Stimulated activated CD4-positive, alpha-beta T cell treated with anti-CD3 and anti-CD28 coated beads, Interleukin-4, amount 100 ng/mL, for 24 hours (primary cell): ENCODE data around the gene LRRC23.
"Not testable (repeated sequence)": the region's sequence is repeated elsewhere in the genome, so short reads cannot be mapped to it uniquely, and the experiment has no call there.

Experiments
- DNase-seq: peaks from one replicate; pipeline ENCODE4 v3.0.0-alpha.2; 2020

Gene LRRC23

DNA sequence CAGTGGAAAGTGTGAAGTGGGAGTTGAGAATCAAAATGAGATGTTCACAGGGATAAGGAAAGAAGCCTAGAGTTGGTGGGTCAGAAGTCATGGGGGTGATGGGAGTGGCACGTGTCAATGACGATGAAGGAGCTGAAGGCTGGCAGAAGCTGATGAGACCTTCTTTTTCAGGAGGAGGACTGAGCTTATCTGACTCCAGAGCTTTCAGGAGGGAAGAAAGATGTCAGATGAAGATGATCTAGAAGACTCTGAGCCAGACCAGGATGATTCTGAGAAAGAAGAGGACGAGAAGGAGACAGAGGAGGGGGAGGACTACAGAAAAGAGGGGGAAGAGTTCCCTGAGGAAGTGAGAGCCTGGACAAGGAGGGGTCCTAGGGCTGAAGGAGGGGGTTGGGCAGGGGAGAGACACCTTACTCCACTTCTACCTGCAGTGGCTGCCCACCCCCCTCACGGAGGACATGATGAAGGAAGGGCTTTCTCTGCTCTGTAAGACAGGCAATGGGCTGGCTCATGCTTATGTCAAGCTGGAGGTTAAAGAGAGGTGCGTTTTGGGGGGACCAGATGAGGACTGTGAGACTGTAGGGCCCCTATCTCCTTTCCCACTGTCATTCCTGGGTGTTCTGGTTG is 905 bp downstream of the LRRC23 start:
- no peak for DNase-seq

DNA sequence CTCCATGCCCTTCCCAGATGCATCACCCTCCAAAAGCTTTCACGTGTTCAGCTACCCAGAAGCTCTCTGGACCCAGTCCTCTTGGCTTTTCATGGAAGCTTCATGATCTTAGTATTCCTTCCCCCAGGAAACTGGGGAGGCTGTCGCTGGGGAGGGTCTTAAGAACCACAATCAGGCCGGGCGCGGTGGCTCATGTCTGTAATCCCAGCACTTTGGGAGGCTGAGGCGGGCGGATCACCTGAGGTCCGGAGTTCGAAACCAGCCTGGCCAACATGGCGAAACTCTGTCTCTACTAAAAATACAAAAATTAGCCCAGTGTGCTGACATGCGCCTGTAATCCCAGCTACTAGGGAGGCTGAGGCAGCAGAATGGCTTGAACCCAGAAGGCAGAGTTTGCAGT is 3.5 kb downstream of the LRRC23 start:
- not testable (repeated sequence) for DNase-seq

DNA sequence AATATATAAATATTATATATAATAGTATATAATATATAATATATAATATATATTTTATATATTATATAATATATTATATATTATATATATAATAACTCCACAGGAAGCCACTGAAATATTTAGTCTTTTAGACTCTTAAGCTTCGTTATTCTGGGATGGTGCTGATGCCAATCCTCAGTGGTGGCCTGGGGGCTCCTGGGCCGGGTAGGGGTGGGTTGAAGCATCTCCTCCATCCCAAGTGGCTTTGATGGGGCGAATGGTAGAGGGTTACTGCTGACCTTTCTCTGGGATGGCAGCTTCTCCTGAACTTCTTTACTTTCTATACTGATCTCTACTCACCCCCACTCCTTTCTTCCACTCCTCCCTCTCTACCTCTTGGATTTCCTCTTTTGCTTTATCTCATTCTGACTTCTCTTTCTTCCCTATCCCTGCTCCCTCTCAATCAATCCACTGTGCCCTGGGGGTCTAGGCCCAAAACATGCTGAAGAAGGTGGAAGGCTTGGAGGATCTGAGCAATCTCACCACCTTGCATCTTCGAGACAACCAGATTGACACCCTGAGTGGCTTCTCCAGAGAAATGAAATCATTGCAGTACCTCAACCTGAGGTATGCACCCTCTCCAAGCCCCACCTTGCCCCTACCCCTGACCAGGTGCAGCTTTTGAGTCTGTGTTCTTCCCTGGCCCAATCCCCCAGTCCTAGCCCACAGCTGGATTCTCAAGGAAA is 5.0 kb downstream of the LRRC23 start:
- DNase-seq, result no peak

DNA sequence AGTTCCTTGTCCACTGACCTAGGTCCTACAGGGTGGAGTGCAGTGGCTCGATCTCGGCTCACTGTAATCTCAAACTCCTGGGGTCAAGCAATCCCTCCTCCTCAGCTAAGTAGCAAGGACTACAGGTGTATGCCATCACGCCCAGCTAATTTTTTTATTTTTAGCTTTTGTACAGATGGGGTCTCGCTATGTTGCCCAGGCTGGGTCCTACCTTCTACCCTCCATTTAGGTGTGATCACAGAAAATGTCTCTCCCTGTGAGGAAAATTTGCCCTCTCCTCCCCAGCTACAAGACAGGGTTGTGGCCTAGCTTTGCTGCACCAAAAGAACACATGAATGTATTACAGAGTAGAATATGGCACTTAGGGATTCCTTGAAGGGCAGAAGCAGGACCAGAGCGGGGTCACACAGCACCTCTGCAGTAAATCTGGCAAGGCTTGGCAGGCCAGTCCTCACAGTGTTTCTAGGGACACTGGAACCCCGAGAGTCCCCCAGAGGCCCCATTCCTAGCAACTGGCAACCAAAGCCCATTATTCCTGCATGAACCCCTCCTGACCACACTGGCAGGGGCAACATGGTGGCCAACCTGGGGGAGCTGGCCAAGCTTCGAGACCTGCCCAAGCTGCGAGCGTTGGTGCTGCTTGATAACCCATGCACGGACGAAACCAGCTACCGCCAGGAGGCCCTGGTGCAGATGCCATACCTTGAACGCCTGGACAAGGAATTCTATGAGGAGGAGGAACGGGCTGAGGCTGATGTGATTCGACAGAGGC is 7.7 kb downstream of the LRRC23 start:
- no peak for DNase-seq

DNA sequence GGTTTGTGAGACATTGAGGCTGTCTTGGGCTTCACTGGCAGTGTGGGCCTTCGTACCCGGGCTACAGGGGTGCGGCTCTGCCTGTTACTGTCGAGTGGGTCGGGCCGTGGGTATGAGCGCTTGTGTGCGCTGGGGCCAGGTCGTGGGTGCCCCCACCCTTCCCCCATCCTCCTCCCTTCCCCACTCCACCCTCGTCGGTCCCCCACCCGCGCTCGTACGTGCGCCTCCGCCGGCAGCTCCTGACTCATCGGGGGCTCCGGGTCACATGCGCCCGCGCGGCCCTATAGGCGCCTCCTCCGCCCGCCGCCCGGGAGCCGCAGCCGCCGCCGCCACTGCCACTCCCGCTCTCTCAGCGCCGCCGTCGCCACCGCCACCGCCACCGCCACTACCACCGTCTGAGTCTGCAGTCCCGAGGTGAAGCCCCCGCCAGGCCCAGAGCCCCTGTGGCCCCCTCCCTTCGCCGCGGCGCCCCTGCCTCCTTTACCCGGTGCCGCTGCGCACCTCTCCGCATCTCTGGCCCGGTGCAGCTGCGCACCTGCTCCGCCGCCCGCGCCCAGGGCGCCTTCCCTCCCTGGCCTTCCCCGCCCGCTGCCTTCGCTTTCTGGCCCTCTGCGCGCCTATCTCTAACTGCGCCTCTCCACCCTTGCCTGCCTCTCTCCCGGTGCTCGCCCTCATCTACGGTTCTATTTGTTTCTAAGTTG is 9.8 kb downstream of the LRRC23 start, which contains the start of gene ENO2:
ENO2 (plus strand) TSS at position 335 of the 701 bp plus-strand sequence. CDS start 1,253 bp downstream, outside the sequence.
- DNase-seq, result peak; percentile 83

DNA sequence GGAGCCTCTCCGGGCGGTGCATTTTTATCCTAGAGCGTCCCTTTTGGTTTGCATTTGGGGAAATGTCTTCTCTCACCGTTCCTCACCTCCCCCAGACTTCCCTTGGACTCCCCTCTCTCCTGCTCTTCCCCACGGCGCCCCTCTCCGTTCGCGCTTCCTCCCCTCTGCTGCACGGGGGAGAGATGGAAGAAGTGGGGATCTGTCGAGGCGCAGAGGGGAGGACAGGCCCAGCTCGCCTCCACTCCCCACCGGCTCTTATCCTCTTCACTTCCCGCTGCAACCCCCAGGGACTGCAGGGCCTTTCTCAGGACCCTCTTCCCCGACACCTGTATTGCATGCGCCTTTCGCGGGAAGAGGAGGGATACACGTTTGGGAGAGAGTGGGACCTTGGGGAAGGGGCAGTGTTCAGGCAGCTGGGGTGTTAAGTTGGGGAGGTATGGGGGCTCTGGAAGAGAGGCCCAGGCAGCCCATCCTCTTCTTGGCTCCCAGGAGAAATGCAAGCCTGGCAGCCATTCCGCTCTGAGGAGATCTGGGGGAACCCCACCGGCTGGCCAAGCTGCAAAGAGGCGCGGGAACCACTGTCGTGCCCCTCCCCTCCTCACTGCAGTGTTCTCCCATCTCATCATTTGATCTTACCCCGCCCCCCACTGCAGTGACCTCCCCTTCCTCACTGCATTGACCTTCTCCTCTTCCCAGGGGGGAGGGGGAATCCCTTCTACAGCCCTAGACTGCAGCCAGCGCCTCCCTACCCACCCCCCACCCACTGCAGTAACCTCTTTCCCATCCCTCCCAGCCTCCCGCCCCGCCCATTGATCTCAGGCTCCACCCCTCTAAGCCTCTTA is 10.5 kb downstream of the LRRC23 start:
- DNase-seq, result no peak

- no peak for DNase-seq
Observed at GRCh38 chr12:6915789-6916285, 11.2 kb downstream of the LRRC23 start.

GRCh38 chr12:6916426-6917200 is 12.0 kb downstream of the LRRC23 start:
- DNase-seq, result no peak

- no peak for DNase-seq
Observed at GRCh38 chr12:6917491-6918231, 13.0 kb downstream of the LRRC23 start.

DNA sequence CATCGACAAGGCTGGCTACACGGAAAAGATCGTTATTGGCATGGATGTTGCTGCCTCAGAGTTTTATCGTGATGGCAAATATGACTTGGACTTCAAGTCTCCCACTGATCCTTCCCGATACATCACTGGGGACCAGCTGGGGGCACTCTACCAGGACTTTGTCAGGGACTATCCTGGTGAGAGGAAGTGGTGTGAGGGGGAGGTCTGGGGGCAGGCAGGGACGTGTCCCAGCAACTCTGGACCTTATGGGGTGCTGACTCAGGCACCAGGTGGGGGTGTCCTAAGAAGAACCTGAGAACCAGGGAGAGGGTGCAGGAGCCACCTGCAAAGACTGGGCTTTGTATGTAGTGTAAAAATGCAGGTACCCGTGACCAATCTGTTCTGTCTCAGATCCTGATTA is 15.0 kb downstream of the LRRC23 start:
- DNase-seq, result no peak

- no peak for DNase-seq
Observed at GRCh38 chr12:6921539-6921938, 16.9 kb downstream of the LRRC23 start.

DNA sequence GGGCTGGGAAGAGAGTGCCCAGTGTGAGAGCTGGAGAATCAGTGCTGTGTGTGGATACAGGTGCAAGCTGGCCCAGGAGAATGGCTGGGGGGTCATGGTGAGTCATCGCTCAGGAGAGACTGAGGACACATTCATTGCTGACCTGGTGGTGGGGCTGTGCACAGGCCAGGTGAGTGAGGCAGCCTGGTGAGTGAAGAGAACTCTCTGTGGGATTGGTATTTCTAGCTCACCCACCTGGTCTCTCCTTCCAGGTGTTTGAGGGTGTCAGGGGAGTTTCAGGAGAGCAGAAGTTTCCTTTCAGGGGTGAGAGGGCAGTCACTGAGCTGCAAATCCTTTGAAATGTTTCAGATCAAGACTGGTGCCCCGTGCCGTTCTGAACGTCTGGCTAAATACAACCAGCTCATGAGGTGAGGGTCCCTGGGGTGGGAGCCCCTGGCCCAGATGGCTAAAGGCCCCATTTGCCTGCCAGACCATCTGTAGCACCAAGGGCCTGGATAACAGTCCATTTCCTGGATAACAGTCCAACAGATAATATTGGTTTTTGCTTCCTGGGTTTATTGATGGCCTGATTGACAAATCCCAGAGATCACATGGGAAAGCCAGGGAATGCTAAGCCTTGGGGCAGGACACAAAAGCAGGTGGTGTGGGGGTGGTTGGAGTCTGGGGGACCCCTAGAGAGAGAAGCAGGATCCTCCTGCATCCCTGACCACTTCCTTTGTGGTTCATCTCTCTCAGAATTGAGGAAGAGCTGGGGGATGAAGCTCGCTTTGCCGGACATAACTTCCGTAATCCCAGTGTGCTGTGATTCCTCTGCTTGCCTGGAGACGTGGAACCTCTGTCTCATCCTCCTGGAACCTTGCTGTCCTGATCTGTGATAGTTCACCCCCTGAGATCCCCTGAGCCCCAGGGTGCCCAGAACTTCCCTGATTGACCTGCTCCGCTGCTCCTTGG is 17.6 kb downstream of the LRRC23 start:
- DNase-seq, result no peak

GRCh38 chr12:6923003-6923732 is 18.5 kb downstream of the LRRC23 start:
- no peak for DNase-seq

DNA sequence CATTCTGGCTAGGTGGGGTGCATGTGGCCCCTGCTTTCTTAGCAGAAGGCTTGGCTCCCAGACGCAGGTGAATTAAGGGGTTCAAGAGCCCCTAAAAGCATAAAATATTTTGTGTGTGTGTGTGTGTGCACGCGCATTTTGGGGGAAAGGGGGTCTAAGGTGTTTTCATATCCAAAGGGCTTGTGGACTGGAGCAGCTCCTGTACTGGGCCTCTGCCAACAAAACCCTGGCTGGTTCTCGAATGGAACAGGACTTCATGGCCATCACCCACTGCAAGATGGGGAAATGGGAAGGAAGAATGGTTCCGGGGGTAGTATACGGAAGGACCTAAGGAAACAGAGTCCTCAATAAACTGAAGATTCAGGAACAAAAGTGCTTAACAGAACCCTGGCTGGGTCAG is 19.2 kb downstream of the LRRC23 start:
- no peak for DNase-seq

GRCh38 chr12:6925239-6925539 is 20.6 kb downstream of the LRRC23 start:
- no peak for DNase-seq

DNA sequence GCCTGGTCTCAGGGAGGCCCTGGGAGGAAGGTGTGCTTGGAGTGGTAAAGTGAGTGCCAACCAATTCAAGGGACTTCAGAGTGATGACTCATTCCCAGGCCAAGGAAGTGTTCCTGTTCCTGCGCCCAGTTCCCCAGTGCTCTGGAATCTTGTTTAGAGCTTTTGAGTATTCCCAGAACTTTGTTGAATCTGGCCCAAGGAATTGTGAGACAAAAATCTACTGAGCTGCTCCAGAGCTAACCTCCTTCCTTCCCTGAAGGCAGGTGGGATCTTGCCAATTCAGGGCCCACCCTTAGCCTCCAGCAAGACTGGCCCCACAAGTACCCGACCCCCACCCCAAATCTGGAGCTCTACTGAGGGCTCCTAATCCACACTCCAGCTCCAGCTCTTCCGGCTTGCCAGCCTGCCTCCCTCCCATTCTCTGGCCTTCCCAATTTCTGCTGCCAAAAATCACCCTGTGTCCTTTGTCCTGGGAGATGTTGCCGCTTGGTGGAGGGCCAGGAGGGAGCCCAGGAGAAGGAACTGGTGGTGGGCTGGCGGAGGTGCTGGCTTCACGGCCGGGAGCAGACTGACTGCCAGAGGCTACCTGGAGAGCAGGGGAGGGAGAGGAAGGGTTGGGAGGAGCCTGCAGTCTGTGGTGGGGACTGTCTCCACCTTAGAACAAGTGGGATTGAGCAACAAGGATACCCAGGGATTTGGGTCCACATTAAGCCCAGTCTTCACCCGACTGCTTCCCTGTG is 21.1 kb downstream of the LRRC23 start:
- DNase-seq, result no peak

DNA sequence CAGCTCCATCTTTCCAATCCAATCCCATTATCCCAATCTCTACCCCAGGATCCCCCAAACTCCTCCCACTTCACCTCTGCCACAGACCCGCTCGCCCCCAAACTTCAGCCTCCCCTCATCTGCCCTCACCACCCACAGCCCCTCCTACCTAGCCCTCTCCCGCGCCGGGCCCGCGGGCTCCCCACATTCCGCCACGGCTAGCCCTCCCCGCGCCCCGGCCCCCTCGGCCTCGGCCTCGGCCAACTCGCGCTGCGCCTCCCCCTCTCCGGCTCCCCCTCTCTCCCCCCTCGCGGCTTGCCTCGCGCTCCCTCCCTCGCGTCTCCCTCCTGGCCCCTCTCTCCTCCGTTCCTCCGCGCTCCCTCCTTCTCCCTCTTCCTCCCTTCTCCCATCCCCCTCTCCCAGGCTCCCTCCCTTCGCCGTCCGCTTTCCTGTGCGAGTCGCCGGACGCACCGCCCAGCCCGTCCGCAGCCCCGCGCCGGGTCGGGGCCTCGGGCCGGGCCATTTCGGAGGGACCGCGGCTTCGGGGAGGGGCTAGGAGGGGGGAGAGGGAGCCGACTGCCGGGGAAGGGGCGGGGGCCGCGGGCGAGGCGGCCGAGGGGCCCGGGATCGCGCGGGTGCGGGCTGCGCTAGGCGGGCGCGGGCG is 22.9 kb downstream of the LRRC23 start, which contains the start of gene ATN1:
ATN1 (plus strand) TSS at position 581 of the 643 bp plus-strand sequence. CDS start 6,043 bp downstream, outside the sequence.
- DNase-seq, result peak; percentile 53
